ENCODE data around the gene TUBGCP2.

DNA sequence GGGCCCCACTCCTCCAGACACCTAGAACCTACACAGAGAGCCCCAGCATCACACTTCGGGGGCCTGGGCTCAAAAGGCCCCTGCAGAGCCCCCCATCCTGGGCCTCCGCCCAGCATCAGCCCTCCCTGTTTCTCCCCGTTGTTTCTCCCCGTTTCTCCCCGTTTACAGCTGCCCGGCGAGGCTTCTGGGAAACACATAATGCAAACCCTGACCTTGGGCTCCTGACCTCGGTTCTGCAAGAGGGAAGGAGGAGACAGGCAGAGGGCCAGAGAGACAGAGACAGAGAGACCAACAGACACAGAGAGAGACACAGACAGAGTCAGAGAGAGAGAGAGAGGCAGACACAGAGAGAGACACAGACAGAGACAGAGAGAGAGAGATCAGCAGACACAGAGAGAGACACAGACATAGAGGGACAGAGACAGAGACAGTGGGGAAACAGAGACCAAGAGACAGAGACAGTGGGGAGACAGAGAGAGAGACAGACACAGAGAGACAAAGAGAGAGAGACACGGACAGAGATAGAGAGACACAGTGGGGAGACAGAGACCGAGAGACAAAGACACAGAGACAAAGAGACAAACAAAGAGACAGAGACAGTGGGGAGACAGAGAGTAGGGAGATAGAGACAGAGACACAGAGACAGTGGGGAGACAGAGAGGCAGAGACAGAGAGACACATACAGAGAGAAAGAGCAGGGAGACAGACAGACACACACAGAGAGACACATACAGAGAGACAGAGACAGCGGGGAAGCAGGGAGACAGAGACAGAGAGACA is 58.5 kb downstream of the TUBGCP2 start:
- TF ChIP-seq, protein P1, sequence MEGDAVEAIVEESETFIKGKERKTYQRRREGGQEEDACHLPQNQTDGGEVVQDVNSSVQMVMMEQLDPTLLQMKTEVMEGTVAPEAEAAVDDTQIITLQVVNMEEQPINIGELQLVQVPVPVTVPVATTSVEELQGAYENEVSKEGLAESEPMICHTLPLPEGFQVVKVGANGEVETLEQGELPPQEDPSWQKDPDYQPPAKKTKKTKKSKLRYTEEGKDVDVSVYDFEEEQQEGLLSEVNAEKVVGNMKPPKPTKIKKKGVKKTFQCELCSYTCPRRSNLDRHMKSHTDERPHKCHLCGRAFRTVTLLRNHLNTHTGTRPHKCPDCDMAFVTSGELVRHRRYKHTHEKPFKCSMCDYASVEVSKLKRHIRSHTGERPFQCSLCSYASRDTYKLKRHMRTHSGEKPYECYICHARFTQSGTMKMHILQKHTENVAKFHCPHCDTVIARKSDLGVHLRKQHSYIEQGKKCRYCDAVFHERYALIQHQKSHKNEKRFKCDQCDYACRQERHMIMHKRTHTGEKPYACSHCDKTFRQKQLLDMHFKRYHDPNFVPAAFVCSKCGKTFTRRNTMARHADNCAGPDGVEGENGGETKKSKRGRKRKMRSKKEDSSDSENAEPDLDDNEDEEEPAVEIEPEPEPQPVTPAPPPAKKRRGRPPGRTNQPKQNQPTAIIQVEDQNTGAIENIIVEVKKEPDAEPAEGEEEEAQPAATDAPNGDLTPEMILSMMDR (IDR thresholded peaks at IDR 0.05 in 4 of 5, conservative IDR thresholded peaks at IDR 0.05 in 1 of 5), result no peak
- no peak for TF ChIP-seq POLR2A (IDR thresholded peaks at IDR 0.05)

Measured in gastrocnemius medialis (tissue), 4 donors.